Esophagus squamous epithelium (tissue), 5 donors: ENCODE results near the gene BNC2. TPM values are rescaled to one million over a fixed set of nuclear protein-coding genes. Genes with fewer than 3 reads are reported as not detected.
A peak's percentile ranks its signal among the peaks of the same experiment; 100 is the strongest.

Experiments
- DNase-seq: peaks from one replicate; lab custom pipeline; 2025; lab: John Stamatoyannopoulos, UW
- H3K27ac ChIP-seq, 4 donors: fragments of 200-600 bp; sonication (generic); one replicate each; pipeline ENCODE4 v1.5.1; 2016 to 2019; ENCODE audit warnings: mild to moderate bottlenecking in 1 of 4
- H3K27me3 ChIP-seq, 4 donors: fragments of 200-600 bp; sonication (generic); 1 replicate in 3 of 4; 2 replicates in 1 of 4; pipeline versions ENCODE4 v1.5.1 to v1.6.0; 2017 to 2021; ENCODE audit warnings: antibody characterized with exemption in 1 of 4
- H3K36me3 ChIP-seq, 3 donors: fragments of 200-600 bp; sonication (generic); one replicate each; pipeline ENCODE4 v1.5.1; 2016 to 2019
- H3K4me1 ChIP-seq, 3 donors: fragments of 200-600 bp; sonication (generic); one replicate each; pipeline ENCODE4 v1.5.1; 2017 to 2019
- H3K4me3 ChIP-seq, 4 donors: fragments of 200-600 bp; sonication (generic); 1 replicate in 3 of 4; 2 replicates in 1 of 4; pipeline ENCODE4 v1.5.1; 2016 to 2019; ENCODE audit warnings: mild to moderate bottlenecking in 2 of 4, moderate library complexity in 1 of 4
- H3K9me3 ChIP-seq, 3 donors: fragments of 200-600 bp; sonication (generic); one replicate each; pipeline ENCODE4 v1.5.1; 2016 to 2019
- POLR2A ChIP-seq, 4 donors: fragments of 450-650 bp; IDR thresholded peaks; one replicate each; pipeline ENCODE4 v1.6.1; 2017; ENCODE audit warnings: antibody characterized with exemption in 4 of 4, mild to moderate bottlenecking in 4 of 4, moderate library complexity in 3 of 4
- WGBS, 2 donors: methylation state at CpG; one replicate each; pipeline ENCODE4 v1.1.5; 2018; 5-methylcytosine and 5-hydroxymethylcytosine counted together
- intact Hi-C: fragments of 100-400 bp; cut with DNase I; formaldehyde crosslinking; loops from one replicate; pipeline ENCODE4 v1.15.0; 2022
- total RNA-seq, 4 donors: library from RNA; depleted of rRNA; stranded (reverse); fragments of >200 nt; gene quantifications; one replicate each; pipeline ENCODE4 v1.1.0, GENCODE V29; 2016
- TF ChIP-seq, protein P1 (sequence below), 6 experiments: fragments of 450-650 bp in 4 of 6; fragments of 200-600 bp in 2 of 6; sonication (generic) in 2 of 6; IDR thresholded peaks; one replicate each; pipeline ENCODE4 v1.5.1; 2016 to 2019; ENCODE audit warnings: antibody characterized with exemption in 6 of 6, mild to moderate bottlenecking in 4 of 6, moderate library complexity in 4 of 6
- donor health status: DM: yes; HTN: yes; CAD: no.

The BNC2 gene
- total RNA-seq, 4 donors from 2014 or later, result 3.6 to 41.8 (median 8.5) TPM

DNA sequence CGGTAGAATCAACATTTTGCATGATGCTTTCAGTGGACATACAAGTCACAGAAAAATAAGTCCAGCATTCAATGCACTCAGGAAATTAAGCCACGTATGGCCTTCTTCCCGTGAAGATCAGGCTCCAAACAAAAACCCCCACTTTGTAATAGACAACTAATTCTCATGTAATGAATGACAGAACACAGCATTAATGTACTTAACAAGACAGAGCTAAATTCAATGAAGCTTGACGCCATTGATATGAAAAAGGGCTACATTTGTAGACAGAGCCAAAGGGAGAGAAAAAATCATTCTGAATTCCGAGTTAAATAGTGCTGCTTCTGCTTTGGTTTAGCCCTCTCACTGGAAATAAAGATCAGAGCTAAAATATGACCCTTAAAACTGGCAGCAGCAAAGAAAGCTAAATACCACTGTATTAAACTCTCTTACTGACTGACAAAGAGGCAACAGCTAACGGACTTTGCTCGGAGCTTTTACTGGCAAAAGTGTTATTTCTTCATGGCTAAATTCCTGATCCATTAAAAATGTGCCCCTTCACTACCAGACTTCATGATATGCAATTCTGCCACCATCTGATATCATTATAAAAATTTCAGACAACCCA lies 250.5 kb downstream of the BNC2 start:
- TF ChIP-seq, protein P1, sequence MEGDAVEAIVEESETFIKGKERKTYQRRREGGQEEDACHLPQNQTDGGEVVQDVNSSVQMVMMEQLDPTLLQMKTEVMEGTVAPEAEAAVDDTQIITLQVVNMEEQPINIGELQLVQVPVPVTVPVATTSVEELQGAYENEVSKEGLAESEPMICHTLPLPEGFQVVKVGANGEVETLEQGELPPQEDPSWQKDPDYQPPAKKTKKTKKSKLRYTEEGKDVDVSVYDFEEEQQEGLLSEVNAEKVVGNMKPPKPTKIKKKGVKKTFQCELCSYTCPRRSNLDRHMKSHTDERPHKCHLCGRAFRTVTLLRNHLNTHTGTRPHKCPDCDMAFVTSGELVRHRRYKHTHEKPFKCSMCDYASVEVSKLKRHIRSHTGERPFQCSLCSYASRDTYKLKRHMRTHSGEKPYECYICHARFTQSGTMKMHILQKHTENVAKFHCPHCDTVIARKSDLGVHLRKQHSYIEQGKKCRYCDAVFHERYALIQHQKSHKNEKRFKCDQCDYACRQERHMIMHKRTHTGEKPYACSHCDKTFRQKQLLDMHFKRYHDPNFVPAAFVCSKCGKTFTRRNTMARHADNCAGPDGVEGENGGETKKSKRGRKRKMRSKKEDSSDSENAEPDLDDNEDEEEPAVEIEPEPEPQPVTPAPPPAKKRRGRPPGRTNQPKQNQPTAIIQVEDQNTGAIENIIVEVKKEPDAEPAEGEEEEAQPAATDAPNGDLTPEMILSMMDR (IDR thresholded peaks at IDR 0.05), result no peak
- TF ChIP-seq POLR2A (IDR thresholded peaks at IDR 0.05), result no peak
- H3K4me1 ChIP-seq, result peaks cover 0 to 4% (median 0%) of the 10 kb centered on the region in 3 donors
- DNase-seq, result no peak
- 57 to 60% methylated on average over 7 of the region's 7 CpGs for WGBS, 2 donors
- H3K27me3 ChIP-seq, result no peaks in the 10 kb centered on the region
- H3K36me3 ChIP-seq, result no peaks in the 10 kb centered on the region
- intact Hi-C loops, result loop anchor here (10.0 kb wide), 1 partner anchor 65 kb away; no protein-coding TSS in a partner anchor
- no peaks in the 10 kb centered on the region for H3K9me3 ChIP-seq
- H3K4me3 ChIP-seq, result no peak overlapping the region
- H3K27ac ChIP-seq, result peak overlapping the region in 1 of 4 donors; percentile 10

DNA sequence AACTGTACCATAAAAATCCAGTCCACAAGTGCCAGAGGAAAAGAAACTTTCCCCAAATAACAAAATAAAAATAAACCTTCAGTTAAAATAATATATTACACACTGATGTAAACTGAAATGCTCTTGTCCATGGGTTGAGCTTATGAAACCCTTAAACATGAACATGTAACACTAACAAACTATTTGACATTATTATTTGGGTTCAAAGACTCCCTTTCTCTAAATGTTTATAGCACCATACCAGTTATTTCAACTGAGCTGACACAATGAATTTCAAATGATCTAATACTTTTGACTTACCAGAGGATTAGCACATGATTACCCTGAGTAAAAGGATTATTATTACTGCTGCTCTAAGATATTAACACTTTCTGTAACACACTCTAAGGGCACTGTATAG lies 251.1 kb downstream of the BNC2 start:
- H3K4me1 ChIP-seq, result peaks cover 0 to 4% (median 0%) of the 10 kb centered on the region in 3 donors
- no peak overlapping the region for H3K4me3 ChIP-seq
- intact Hi-C loops, result no loop called here
- no peaks in the 10 kb centered on the region for H3K36me3 ChIP-seq
- H3K27ac ChIP-seq, result peak overlapping the region in 1 of 4 donors; percentile 10
- no peaks in the 10 kb centered on the region for H3K27me3 ChIP-seq
- no peaks in the 10 kb centered on the region for H3K9me3 ChIP-seq
- DNase-seq, result no peak
- TF ChIP-seq, protein P1 (IDR thresholded peaks at IDR 0.05), result no peak
- TF ChIP-seq POLR2A (IDR thresholded peaks at IDR 0.05), result no peak

DNA sequence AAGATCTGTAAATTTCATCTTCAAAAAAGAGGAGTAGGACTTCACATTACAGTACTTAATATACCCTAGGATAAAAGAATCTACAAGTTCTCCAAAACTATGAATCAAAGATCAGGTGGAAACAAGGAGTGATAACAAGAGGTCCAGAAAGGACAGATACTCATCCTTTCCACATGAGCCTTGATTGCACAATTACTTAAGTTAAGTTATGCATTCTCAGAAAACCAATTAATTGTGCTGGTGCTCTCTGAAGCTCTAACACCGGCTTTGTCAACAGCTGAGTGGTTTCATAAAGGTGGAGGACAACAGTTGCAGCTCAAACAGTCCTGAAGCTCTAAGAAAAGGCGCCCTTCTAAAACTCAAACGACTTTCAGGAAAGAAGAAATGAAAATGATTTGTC lies 251.9 kb downstream of the BNC2 start:
- Histone ChIP-seq H3K4me3 (no peak overlapping the region), H3K4me1 (peaks cover 0 to 4% (median 0%) of the 10 kb centered on the region in 3 donors), H3K36me3 (no peaks in the 10 kb centered on the region), H3K9me3 (no peaks in the 10 kb centered on the region), H3K27me3 (no peaks in the 10 kb centered on the region), H3K27ac (peak overlapping the region in 1 of 4 donors; percentile 8)
- DNase-seq, result no peak
- no peak for TF ChIP-seq POLR2A (IDR thresholded peaks at IDR 0.05)
- 78 to 79% methylated on average over 3 of the region's 3 CpGs for WGBS, 2 donors
- intact Hi-C loops, result no loop called here

DNA sequence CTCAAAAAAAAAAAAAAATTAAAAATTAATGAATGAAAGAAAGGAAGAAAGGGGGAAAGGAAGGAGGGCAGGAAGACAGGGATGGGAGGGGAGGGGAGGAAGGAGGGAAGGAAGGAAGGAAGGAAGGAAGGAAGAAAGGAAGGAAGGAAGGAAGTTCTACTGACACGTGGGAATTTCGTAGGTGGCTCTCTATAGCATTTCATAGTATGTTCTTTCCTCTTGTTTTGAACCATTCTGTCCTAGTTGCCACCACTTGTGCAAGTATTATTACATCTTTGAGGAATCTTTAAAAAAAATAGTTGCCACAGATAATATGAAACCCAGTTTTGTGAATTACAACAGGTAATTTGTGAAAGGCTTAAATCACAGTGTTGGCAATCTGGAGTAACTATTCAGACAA lies 253.8 kb downstream of the BNC2 start:
- no peak for DNase-seq
- WGBS, 2 donors, result 67 to 84% methylated on average over 2 of the region's 2 CpGs
- no peak for TF ChIP-seq POLR2A (IDR thresholded peaks at IDR 0.05)
- TF ChIP-seq, protein P1 (IDR thresholded peaks at IDR 0.05), result no peak
- Histone ChIP-seq H3K36me3 (no peaks in the 10 kb centered on the region), H3K9me3 (no peaks in the 10 kb centered on the region), H3K27ac (no peak overlapping the region), H3K4me1 (peaks cover 0 to 4% (median 0%) of the 10 kb centered on the region in 3 donors), H3K4me3 (no peak overlapping the region), H3K27me3 (no peaks in the 10 kb centered on the region)
- intact Hi-C loops, result no loop called here

DNA sequence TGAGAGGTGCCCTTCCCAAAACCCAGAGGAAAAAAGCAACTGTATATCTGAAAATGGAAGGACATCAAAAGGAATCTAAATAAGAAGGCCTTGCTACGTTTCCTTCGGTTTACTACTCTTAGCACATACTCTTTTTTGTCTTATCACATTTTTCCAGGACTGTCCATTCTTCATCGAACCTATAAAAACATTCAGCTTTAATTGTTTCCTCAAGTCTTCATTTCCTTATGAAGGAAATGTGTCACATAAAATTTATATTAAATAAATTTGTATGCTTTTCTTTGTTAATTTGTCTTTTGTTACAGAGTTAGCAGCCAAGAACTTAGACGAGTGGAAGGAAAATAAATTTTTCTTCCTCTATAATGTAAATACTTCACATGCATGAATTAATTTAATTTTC lies 255.0 kb downstream of the BNC2 start:
- intact Hi-C loops, result no loop called here
- no peaks in the 10 kb centered on the region for H3K36me3 ChIP-seq
- TF ChIP-seq POLR2A (IDR thresholded peaks at IDR 0.05), result no peak
- TF ChIP-seq, protein P1 (IDR thresholded peaks at IDR 0.05), result no peak
- 68 to 73% methylated on average over 4 of the region's 4 CpGs for WGBS, 2 donors
- H3K27me3 ChIP-seq, result no peaks in the 10 kb centered on the region
- no peak overlapping the region for H3K27ac ChIP-seq
- no peak for DNase-seq
- H3K4me3 ChIP-seq, result no peak overlapping the region
- no peaks in the 10 kb centered on the region for H3K9me3 ChIP-seq
- peaks cover 0 to 5% (median 0%) of the 10 kb centered on the region in 3 donors for H3K4me1 ChIP-seq
